ENCODE measurements around the gene TIRAP. TPM values are rescaled to one million over a fixed set of nuclear protein-coding genes. Genes with fewer than 3 reads are reported as not detected.
A peak's percentile ranks its signal among the peaks of the same experiment; 100 is the strongest.

Gene TIRAP
- total RNA-seq, 2 donors from 2014 or later = 8.3 to 13.5 TPM

DNA sequence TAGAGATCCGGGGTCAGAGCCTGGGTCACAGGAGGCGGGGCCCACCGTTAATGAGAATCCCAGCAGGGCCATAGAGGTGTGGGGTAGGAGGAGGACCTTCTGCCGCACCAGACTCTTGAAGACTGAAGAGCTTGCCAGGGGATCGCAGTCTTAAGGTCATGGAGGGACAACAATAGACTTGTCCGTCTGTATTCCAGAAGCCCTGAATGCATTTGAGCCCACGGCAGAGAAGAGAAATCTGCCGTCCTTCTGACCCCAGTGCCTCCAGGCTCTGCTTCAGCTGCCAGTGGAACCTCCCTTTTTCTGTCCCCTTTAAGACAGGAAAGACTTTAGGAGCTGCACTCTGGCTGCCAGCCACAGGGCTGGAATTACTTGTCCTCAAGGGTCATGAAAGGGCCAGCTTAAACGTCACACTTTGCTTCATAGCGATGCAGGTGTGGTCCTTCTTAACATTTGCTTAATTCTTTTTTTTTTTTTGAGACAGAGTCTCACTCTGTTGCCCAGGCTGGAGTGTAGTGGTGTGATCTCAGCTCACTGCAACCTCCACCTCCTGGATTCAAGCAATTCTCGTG lies 57.1 kb downstream of the TIRAP start:
- Histone ChIP-seq H3K36me3 (replicated peaks in 1 of 2; ENCODE audit: insufficient read depth in 1 of 2, low read depth in 2 of 2) (no peaks in the 10 kb centered on the region), H3K27me3 (no peaks in the 10 kb centered on the region), H3K9me3 (no peaks in the 10 kb centered on the region), H3K27ac (peak overlapping the region in 1 of 4 donors; percentile 17), H3K4me3 (no peak overlapping the region), H3K4me1 (peaks cover 13% of the 10 kb centered on the region)
- TF ChIP-seq POLR2A (IDR thresholded peaks at IDR 0.05) = no peak
- TF ChIP-seq, protein P1, sequence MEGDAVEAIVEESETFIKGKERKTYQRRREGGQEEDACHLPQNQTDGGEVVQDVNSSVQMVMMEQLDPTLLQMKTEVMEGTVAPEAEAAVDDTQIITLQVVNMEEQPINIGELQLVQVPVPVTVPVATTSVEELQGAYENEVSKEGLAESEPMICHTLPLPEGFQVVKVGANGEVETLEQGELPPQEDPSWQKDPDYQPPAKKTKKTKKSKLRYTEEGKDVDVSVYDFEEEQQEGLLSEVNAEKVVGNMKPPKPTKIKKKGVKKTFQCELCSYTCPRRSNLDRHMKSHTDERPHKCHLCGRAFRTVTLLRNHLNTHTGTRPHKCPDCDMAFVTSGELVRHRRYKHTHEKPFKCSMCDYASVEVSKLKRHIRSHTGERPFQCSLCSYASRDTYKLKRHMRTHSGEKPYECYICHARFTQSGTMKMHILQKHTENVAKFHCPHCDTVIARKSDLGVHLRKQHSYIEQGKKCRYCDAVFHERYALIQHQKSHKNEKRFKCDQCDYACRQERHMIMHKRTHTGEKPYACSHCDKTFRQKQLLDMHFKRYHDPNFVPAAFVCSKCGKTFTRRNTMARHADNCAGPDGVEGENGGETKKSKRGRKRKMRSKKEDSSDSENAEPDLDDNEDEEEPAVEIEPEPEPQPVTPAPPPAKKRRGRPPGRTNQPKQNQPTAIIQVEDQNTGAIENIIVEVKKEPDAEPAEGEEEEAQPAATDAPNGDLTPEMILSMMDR (IDR thresholded peaks at IDR 0.05) = no peak
- intact Hi-C loops (cut with DNase I) = no loop called here
- peak; percentile 29 for ATAC-seq
- peak in 3 of 4 donors; percentile 34 to 41 (median 41) for DNase-seq
- 67 to 72% methylated on average over 7 to 11 of the region's 11 CpGs for WGBS, 2 donors

DNA sequence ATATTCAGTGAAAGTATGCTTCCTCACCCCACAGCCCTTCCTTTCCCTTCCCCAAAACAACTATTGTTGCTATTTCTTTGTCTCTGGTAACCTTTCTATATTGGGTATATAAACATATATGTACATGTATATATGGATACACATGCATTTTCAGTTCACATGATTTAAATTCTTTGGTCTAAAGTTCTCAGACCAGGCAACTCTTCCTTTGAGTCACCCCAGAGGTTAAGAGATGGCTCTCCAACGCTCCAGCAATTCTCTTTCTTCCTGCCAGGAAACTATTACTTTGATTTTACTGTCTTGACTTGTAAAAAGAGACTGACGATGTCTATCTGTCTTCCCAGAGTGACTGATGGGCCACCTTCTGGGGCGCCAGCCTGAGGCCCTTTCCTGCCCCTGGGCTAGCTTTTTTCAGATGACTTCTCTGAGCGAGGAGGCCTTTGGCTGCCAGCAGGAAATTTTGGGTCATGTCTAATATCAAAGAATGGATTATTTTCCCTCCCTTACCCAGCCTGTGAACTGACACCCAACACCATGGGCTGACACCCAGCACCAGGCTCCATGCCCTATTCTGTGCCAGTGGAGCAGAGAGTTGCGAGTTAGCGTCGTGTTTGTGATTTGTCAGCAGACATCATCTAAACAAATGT lies 58.2 kb downstream of the TIRAP start:
- Histone ChIP-seq H3K36me3 (replicated peaks in 1 of 2; ENCODE audit: insufficient read depth in 1 of 2, low read depth in 2 of 2) (no peaks in the 10 kb centered on the region), H3K4me3 (no peak overlapping the region), H3K27me3 (no peaks in the 10 kb centered on the region), H3K27ac (no peak overlapping the region), H3K9me3 (no peaks in the 10 kb centered on the region), H3K4me1 (peaks cover 25% of the 10 kb centered on the region)
- intact Hi-C loops (cut with DNase I) = no loop called here
- no peak for ATAC-seq
- TF ChIP-seq, protein P1 (IDR thresholded peaks at IDR 0.05) = no peak
- no peak for TF ChIP-seq POLR2A (IDR thresholded peaks at IDR 0.05)
- WGBS, 2 donors = 89 to 94% methylated on average over 7 of the region's 7 CpGs
- DNase-seq = no peak

DNA sequence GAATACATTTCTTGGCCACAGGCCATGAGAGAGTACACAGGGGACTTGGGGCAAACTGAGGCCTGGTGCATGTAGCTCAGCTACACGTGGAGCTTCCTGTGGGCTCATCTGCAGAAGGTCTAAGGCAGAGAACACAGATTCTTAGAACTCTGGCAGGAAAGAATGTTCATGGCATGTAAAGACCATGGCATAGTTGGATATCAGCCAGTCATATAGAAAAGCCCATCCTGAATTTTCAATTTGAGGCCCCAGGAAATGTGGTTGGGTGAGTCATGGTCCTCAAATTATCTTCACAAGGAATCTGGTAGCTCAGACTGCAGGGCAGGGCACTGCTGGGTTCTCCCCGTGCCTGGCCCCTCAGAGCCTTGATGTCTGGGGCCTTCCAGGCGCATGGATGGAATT lies 58.9 kb downstream of the TIRAP start:
- no peak for DNase-seq
- H3K9me3 ChIP-seq = no peaks in the 10 kb centered on the region
- H3K36me3 ChIP-seq (replicated peaks in 1 of 2; ENCODE audit: insufficient read depth in 1 of 2, low read depth in 2 of 2) = no peaks in the 10 kb centered on the region
- TF ChIP-seq POLR2A (IDR thresholded peaks at IDR 0.05) = no peak
- TF ChIP-seq, protein P1 (IDR thresholded peaks at IDR 0.05) = no peak
- 79 to 91% methylated on average over 1 to 3 of the region's 3 CpGs for WGBS, 2 donors
- intact Hi-C loops (cut with DNase I) = no loop called here
- H3K4me3 ChIP-seq = no peak overlapping the region
- no peak overlapping the region for H3K27ac ChIP-seq
- H3K4me1 ChIP-seq = peaks cover 32% of the 10 kb centered on the region
- H3K27me3 ChIP-seq = no peaks in the 10 kb centered on the region
- ATAC-seq = no peak

DNA sequence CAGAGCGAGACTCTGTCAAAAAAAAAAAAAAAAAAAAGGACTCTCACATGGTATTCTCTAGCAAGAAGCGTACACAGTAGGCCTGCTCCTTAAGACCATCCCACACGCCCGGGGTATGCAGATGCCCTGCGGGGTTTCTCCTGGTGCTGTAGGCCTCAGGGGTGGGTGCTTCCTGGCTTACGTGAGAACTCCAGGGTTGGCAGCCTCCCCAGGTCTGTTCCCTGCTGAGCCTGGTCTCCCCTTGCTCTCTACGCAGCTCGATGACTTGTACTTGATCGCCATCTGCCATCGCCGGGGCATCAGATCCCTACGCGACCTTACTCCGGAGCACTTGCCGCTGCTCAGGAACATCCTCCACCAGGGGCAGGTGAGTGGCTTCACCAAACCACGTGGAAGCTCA lies 60.2 kb downstream of the TIRAP start:
- Histone ChIP-seq H3K27me3 (no peaks in the 10 kb centered on the region), H3K9me3 (no peaks in the 10 kb centered on the region), H3K27ac (no peak overlapping the region), H3K36me3 (replicated peaks in 1 of 2; ENCODE audit: insufficient read depth in 1 of 2, low read depth in 2 of 2) (no peaks in the 10 kb centered on the region), H3K4me1 (peaks cover 35% of the 10 kb centered on the region), H3K4me3 (no peak overlapping the region)
- DNase-seq = no peak
- intact Hi-C loops (cut with DNase I) = no loop called here
- WGBS, 2 donors = 94% methylated on average over 11 to 16 of the region's 16 CpGs
- TF ChIP-seq, protein P1 (IDR thresholded peaks at IDR 0.05) = no peak
- no peak for TF ChIP-seq POLR2A (IDR thresholded peaks at IDR 0.05)
- no peak for ATAC-seq

Small RNA genes within 50 kb of the gene (small RNA-seq; reads per million reads assigned to genes)
- not detected for gene RN7SL351P

Other genes starting within 250 kb of the TIRAP start
- 1 to 10 TPM; 5.6 to 7.3 TPM for gene CDON, start 220.2 kb upstream of the TIRAP start, total RNA-seq
- 10 to 100 TPM; 25.4 to 41.2 TPM for gene RPUSD4, start 71.4 kb upstream of the TIRAP start, total RNA-seq
- 10 to 100 TPM in 1 of 2 donors, 1 to 10 TPM in 1; 6.7 to 36.9 TPM for gene FAM118B, start 71.3 kb upstream of the TIRAP start, total RNA-seq
- 100 to 1,000 TPM; 120 to 191 TPM for gene SRPRA, start 14.2 kb upstream of the TIRAP start, total RNA-seq
- gene FOXRED1, start 13.9 kb upstream of the TIRAP start, total RNA-seq = 10 to 100 TPM in 1 of 2 donors, 1 to 10 TPM in 1; 9.3 to 19.1 TPM
- gene DCPS, start 21.0 kb downstream of the TIRAP start, total RNA-seq = 10 to 100 TPM in 1 of 2 donors, 1 to 10 TPM in 1; 3.0 to 17.9 TPM
- gene ST3GAL4, start 72.6 kb downstream of the TIRAP start, total RNA-seq = 10 to 100 TPM in 1 of 2 donors, 1 to 10 TPM in 1; 7.5 to 14.8 TPM